ENCODE data around the gene PLCB3. TPM values are rescaled to one million over a fixed set of nuclear protein-coding genes. Genes with fewer than 3 reads are reported as not detected.

Gene PLCB3
- total RNA-seq, 1 donor from 2014 or later, result 42.4 TPM

Other genes starting within 250 kb of the PLCB3 start
- gene FLRT1, start 215.6 kb upstream of the PLCB3 start, total RNA-seq, result 3.8 TPM
- gene MACROD1, start 85.4 kb upstream of the PLCB3 start, total RNA-seq, result 19.3 TPM
- 115 TPM for gene STIP1, start 65.4 kb upstream of the PLCB3 start, total RNA-seq
- gene FERMT3, start 44.8 kb upstream of the PLCB3 start, total RNA-seq, result 21.7 TPM
- 47.4 TPM for gene TRPT1, start 25.3 kb upstream of the PLCB3 start, total RNA-seq
- 78.6 TPM for gene NUDT22, start 25.3 kb upstream of the PLCB3 start, total RNA-seq
- 62.7 TPM for gene DNAJC4, start 21.0 kb upstream of the PLCB3 start, total RNA-seq
- 104 TPM for gene VEGFB, start 16.9 kb upstream of the PLCB3 start, total RNA-seq
- gene FKBP2, start 10.4 kb upstream of the PLCB3 start, total RNA-seq, result 120 TPM
- gene PPP1R14B, start 4.6 kb upstream of the PLCB3 start, total RNA-seq, result 74.7 TPM
- 112 TPM for gene BAD, start 33.1 kb downstream of the PLCB3 start, total RNA-seq
- 105 TPM for gene GPR137, start 34.3 kb downstream of the PLCB3 start, total RNA-seq
- gene KCNK4, start 39.8 kb downstream of the PLCB3 start, total RNA-seq, result not detected
- gene CATSPERZ, start 48.8 kb downstream of the PLCB3 start, total RNA-seq, result 0.29 TPM
- gene ESRRA, start 54.0 kb downstream of the PLCB3 start, total RNA-seq, result 97.7 TPM
- gene TRMT112, start 66.0 kb downstream of the PLCB3 start, total RNA-seq, result 126 TPM
- 202 TPM for gene PRDX5, start 66.6 kb downstream of the PLCB3 start, total RNA-seq
- gene CCDC88B, start 88.7 kb downstream of the PLCB3 start, total RNA-seq, result 25.8 TPM
- gene RPS6KA4, start 107.6 kb downstream of the PLCB3 start, total RNA-seq, result 33.0 TPM